RCC 7860 (cell line): ENCODE measurements around the gene GEMIN7.

Experiments
- DNase-seq: peaks from one replicate; pipeline ENCODE4 v3.0.0-alpha.2; 2015; ENCODE audit warnings: low spot score
- FAIRE-seq: peaks from 2 replicates; lab custom pipeline; 2012; peaks lifted over from hg19 to GRCh38; lab: Jason Lieb, UNC

Gene GEMIN7, protein sequence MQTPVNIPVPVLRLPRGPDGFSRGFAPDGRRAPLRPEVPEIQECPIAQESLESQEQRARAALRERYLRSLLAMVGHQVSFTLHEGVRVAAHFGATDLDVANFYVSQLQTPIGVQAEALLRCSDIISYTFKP

DNA sequence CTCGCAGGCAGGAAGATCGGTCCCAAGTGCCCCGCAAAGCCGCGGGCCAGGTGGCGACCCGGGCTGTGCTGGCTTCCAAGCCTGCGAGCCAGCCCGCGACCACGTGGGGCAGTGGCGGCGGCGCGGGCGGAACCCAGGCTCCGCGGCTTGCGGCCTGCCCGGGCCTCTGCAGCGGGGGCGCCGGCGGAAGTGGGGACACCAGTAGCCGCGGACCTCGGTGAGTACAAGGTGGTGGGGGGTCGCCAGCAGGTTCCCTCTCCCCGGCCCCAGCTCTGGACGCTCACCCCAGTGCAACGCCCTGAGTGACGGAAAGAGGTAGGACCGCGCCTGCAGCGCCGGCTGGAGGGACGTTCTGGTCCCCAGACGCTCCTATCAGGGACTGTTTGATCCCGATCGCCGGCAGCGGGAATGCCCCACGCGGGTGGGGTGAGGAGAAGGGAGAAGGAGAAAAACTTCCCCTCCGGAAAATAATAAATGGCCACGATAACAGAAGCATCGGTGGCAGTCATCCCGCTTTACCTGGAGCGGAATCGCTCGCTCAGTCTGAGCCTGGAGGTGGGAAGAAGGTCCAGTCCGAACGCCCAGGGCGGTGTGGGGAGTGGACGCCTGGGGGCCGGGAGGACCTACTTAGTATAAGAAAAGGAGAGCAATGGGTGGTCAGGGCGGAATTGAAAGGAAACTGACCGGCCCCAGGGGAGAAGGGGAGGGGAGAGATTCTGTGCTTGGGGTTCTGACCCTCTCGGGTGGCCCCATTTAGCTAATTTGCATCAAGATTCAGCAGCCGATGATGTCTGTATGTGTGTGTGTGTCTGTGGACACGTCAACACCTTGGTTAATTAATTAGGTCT lies at the start of gene GEMIN7:
TSS of gene GEMIN7 (plus strand) at position 198 of the 848 bp plus-strand sequence. CDS start 10,855 bp downstream, outside the sequence.
- FAIRE-seq, result no peak
- DNase-seq, result peak; percentile 48

GRCh38 chr19:45030825-45031224 lies 48.2 kb upstream of the GEMIN7 start:
- DNase-seq (no peak), FAIRE-seq (no peak)

- no peak for DNase-seq
- no peak for FAIRE-seq
These were observed 46.6 kb upstream of the GEMIN7 start for GRCh38 chr19:45032421-45032820.

GRCh38 chr19:45035755-45036154 lies 43.3 kb upstream of the GEMIN7 start:
- no peak for FAIRE-seq
- DNase-seq, result no peak

DNA sequence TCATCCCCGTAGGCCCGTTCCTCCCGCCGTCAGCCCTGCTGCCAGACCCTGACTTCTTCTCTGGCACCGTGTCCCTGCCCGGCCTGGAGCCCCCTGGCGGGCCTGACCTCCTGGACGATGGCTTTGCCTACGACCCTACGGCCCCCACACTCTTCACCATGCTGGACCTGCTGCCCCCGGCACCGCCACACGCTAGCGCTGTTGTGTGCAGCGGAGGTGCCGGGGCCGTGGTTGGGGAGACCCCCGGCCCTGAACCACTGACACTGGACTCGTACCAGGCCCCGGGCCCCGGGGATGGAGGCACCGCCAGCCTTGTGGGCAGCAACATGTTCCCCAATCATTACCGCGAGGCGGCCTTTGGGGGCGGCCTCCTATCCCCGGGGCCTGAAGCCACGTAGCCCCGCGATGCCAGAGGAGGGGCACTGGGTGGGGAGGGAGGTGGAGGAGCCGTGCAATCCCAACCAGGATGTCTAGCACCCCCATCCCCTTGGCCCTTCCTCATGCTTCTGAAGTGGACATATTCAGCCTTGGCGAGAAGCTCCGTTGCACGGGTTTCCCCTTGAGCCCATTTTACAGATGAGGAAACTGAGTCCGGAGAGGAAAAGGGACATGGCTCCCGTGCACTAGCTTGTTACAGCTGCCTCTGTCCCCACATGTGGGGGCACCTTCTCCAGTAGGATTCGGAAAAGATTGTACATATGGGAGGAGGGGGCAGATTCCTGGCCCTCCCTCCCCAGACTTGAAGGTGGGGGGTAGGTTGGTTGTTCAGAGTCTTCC lies 41.5 kb upstream of the GEMIN7 start:
- DNase-seq, result no peak
- FAIRE-seq, result no peak

DNA sequence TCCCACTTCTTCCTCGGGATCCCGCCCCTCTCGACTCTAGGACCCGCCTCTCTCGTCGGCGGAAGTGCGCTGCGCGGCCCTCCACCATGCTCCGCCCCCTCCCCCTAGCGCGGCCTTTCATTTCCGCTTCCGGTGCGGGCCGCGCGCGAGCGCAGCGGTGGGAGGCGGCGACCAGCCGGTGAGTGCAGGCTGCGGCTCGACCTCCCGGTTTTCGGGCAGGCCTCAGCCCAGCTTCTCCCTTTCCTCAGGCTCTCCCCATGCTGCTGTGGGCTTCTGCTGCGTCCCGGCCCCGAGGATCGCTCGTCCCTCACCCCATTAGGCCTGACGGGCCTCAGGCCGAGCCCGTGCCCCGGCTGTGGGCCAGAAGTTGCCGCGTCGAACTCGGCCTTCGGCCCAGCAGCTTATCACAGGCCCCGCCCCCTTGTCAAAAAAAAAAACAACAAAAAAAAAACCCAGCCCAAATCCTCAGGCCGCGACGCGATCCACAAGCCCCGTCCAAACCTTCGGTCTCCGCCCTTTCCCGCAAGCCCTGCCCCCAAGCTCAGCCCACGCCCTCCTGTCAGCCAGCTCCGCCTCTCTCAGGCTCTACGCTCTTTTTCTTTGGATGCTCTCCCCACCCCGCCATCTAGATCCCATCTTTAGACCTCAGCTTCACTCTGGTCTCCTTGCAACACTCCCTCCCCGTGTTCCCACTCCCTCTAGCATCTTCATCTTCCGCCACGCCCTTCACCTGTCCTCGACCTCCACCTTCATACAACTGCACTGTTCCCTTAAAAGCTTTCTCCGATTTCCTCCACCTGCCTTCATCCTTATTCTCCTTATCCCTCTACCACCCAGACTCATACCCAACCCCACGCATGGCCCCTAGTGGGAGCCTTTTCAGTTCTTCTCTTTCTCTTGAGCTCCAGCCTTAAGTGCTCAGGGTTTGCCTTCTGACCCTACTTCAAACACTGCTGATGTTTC lies 39.8 kb upstream of the GEMIN7 start, which contains the start of gene CLASRP:
TSS of gene CLASRP (plus strand) at position 115 of the 963 bp plus-strand sequence. CDS start 1,168 bp downstream, outside the sequence.
- DNase-seq, result peak; percentile 54
- peak; percentile 49 for FAIRE-seq

- FAIRE-seq, result no peak
These were observed 38.8 kb upstream of the GEMIN7 start for GRCh38 chr19:45040059-45040771.

GRCh38 chr19:45041125-45041524 lies 37.9 kb upstream of the GEMIN7 start:
- FAIRE-seq (no peak), DNase-seq (no peak)

More at GRCh38 chr19:45040059-45040771, 38.8 kb upstream of the GEMIN7 start:
- DNase-seq, result no peak

GRCh38 chr19:45045671-45046353 lies 33.2 kb upstream of the GEMIN7 start:
- no peak for FAIRE-seq
- no peak for DNase-seq

DNA sequence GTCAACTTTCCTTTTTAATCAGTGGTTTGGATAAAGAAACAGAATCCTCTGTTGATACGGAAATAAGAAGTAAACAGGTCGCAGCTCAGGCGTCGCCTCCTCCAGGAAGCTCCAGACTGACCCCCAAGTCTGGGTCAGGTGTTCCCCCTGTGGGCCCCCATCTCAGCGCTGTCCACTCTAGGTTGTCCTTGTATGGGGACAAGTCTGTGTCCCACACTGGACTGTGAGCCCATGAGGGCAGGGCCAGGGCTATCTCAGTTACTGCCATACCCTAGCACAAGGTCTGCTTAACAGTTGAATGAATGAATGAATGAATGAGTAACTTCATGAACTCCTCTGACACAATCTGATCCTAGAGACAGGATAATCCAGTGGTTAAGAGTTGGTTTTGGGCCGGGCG lies 32.7 kb upstream of the GEMIN7 start:
- FAIRE-seq (no peak), DNase-seq (no peak)

DNA sequence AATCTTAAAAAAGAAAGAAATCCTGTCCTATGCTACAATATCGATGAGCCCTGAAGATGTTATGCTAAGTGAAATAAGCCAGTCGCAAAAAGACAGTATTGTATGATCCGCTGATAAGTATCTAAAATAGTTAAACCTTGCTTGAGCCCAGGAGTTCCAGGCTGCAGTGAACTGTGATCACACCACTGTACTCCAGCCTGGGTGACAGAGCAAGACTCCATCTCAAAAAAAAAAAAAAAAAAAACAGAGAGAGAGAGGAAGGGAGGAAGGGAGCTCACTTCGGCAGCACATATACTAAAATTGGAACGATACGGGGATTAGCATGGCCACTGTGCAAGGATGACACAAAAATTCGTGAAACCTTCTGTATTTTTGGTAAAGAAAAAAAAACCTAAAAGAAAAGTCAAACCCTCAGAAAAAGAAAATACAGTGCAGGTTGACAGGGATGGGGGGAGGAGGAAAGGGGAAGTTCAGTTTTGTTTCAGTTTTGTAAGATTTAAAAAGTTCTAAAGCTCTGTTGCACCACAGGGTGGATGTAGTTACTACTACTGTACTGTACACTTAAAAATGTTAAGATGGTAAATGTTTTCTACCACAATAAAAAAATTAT lies 31.8 kb upstream of the GEMIN7 start:
- no peak for FAIRE-seq
- no peak for DNase-seq

GRCh38 chr19:45049073-45049736 lies 29.9 kb upstream of the GEMIN7 start:
- DNase-seq (no peak), FAIRE-seq (no peak)

DNA sequence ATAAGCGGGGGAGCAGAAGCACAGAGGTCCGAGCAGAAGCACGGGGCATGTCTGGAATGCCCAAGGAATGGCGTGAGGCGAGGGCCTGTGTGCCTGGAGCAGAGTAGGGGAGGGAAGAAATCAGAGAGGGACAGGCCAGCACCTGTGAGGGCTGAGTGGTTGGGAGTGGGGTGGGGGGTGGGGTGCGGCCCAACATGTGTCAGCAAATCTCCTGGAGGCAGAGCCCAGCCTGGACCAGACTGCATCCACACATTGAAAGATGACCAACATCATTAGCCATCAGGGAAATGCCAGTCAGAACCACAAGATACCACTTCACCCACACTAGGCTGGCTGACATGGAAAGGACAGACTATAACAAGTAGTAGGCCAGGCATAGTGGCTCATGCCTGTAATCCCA lies 29.0 kb upstream of the GEMIN7 start:
- DNase-seq (no peak), FAIRE-seq (no peak)

DNA sequence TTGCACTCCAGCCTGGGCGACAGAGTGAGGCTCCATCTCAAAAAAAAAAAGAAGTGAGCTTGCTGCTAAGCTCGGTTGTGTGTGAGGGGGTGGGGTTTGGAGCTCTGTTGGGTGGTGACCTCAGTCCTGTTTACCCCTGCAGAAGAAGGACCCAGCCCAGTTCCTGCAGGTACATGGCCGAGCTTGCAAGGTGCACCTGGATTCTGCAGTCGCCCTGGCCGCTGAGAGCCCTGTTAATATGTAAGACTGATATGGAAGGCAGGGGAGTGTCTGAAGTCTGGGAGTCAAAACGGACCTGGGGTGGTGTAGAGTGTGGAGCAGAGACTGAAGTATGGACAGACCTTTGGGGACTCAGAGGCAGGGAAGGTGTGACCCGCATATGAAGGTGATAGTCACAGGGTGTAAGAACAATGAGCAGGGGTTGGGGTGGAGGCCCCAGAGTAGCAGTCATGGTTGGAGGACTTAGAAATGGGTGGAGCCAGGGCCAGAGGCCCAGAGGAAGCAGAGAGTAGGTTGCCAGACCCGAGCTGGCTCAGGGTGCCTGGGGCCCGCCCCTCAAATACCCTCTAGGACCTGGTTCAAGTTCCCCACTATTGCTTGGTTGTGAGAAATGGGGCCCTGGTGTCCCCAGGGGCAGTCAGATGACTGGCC lies 27.0 kb upstream of the GEMIN7 start:
- FAIRE-seq (no peak), DNase-seq (no peak)

GRCh38 chr19:45056831-45057230 lies 22.2 kb upstream of the GEMIN7 start:
- FAIRE-seq, result no peak
- no peak for DNase-seq

DNA sequence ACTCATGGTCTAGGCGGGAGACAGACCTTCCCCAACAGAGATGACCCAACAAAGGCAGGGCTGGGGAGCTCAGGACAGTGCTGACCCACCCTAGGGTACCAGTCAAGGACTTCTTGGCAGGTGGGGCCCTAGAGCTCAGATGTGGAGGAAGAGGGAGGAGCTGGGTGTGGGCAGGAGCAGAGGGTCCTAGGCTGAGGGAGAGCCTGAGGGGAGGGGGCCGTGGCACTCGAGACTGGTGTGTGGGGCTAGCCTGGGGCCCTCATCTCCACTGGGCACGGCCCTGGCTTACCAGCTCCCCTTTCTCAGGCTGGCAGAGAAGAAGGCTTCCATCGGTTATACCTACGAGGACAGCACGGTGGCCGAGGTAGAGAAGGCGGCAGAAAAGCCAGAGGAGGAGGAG lies 21.6 kb upstream of the GEMIN7 start:
- FAIRE-seq (no peak), DNase-seq (no peak)

- DNase-seq (no peak), FAIRE-seq (no peak)
These were observed 20.4 kb upstream of the GEMIN7 start for GRCh38 chr19:45058622-45059159.
